HUES6 (cell line): ENCODE results near the gene C2orf92.
"Not testable (repeated sequence)": the region's sequence is repeated elsewhere in the genome, so short reads cannot be mapped to it uniquely, and the experiment has no call there.

Experiments used
- H3K27ac ChIP-seq: 2 replicates; pipeline ENCODE4 v1.7.0; 2013; ENCODE audit warnings: low read depth, mild to moderate bottlenecking, low read length, inconsistent platforms
- H3K27me3 ChIP-seq: 2 replicates; pipeline ENCODE4 v1.6.1; 2013; ENCODE audit warnings: low read length; ENCODE audit not compliant: control insufficient read depth, insufficient read depth
- H3K36me3 ChIP-seq: 2 replicates; pipeline ENCODE4 v1.6.1; 2013; ENCODE audit warnings: low read length; ENCODE audit not compliant: control insufficient read depth, insufficient read depth
- H3K4me1 ChIP-seq: 2 replicates; pipeline ENCODE4 v1.6.1; 2013; ENCODE audit warnings: low read length; ENCODE audit not compliant: control insufficient read depth, insufficient read depth
- H3K4me3 ChIP-seq: 2 replicates; pipeline ENCODE4 v1.5.1; 2013; ENCODE audit warnings: low read depth, low read length
- H3K9ac ChIP-seq: one replicate; pipeline ENCODE4 v1.6.1; 2013; ENCODE audit warnings: mild to moderate bottlenecking, low read length
- H3K9me3 ChIP-seq: 2 replicates; pipeline ENCODE4 v1.6.1; 2013; ENCODE audit warnings: low read depth, low read length; ENCODE audit not compliant: control insufficient read depth, insufficient read depth

Gene C2orf92

GRCh38 chr2:97673182-97673914 lies 3.8 kb downstream of the C2orf92 start:
- Histone ChIP-seq H3K4me1 (peaks cover 11% of the 10 kb centered on the region), H3K27me3 (no peaks in the 10 kb centered on the region), H3K27ac (no peak overlapping the region), H3K4me3 (no peak overlapping the region), H3K36me3 (no peaks in the 10 kb centered on the region), H3K9me3 (no peaks in the 10 kb centered on the region), H3K9ac (no peak overlapping the region)

- H3K4me3 ChIP-seq = no peak overlapping the region
- no peak overlapping the region for H3K9ac ChIP-seq
- no peaks in the 10 kb centered on the region for H3K9me3 ChIP-seq
- H3K4me1 ChIP-seq = peaks cover 11% of the 10 kb centered on the region
- H3K36me3 ChIP-seq = no peaks in the 10 kb centered on the region
- no peak overlapping the region for H3K27ac ChIP-seq
- H3K27me3 ChIP-seq = no peaks in the 10 kb centered on the region
These were observed 4.4 kb downstream of the C2orf92 start for GRCh38 chr2:97673915-97674283.

GRCh38 chr2:97675430-97676113 lies 6.1 kb downstream of the C2orf92 start:
- H3K9ac ChIP-seq = no peak overlapping the region
- H3K27me3 ChIP-seq = no peaks in the 10 kb centered on the region
- peaks cover 11% of the 10 kb centered on the region for H3K4me1 ChIP-seq
- no peaks in the 10 kb centered on the region; the same call in 1 of the 2 replicates for H3K9me3 ChIP-seq
- no peak overlapping the region for H3K27ac ChIP-seq
- no peak overlapping the region for H3K4me3 ChIP-seq
- no peaks in the 10 kb centered on the region for H3K36me3 ChIP-seq

- Histone ChIP-seq H3K27ac (no peak overlapping the region), H3K9ac (no peak overlapping the region), H3K9me3 (no peaks in the 10 kb centered on the region; the same call in 1 of the 2 replicates), H3K4me1 (peaks cover 11% of the 10 kb centered on the region), H3K36me3 (no peaks in the 10 kb centered on the region), H3K4me3 (no peak overlapping the region), H3K27me3 (no peaks in the 10 kb centered on the region)
These were observed 7.1 kb downstream of the C2orf92 start for GRCh38 chr2:97676620-97677019.

DNA sequence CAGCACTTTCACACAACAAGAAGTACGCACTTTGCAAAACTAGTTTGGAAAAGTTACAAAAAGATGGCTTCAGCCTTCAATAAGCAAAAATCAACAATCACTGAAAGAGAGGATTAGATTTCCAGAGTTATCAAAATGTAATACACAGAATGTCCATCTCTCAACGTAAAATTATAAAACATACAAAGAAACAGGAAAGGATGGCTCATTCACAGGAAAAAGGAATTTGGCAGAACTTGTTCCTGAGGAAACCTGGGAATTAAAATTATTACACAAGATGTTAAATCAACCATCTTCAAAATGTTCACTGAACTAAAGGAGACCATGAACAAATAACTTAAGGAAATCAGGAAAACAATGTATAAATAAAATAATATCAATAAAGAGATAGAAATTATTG lies 8.0 kb downstream of the C2orf92 start:
- Histone ChIP-seq H3K4me3 (no peak overlapping the region), H3K36me3 (no peaks in the 10 kb centered on the region), H3K27me3 (no peaks in the 10 kb centered on the region), H3K27ac (no peak overlapping the region), H3K9me3 (no peaks in the 10 kb centered on the region; the same call in 1 of the 2 replicates), H3K9ac (no peak overlapping the region), H3K4me1 (peaks cover 11% of the 10 kb centered on the region)

GRCh38 chr2:97678298-97678697 lies 8.8 kb downstream of the C2orf92 start:
- Histone ChIP-seq H3K36me3 (no peaks in the 10 kb centered on the region), H3K27me3 (no peaks in the 10 kb centered on the region), H3K4me1 (peaks cover 11% of the 10 kb centered on the region), H3K27ac (no peak overlapping the region), H3K9ac (no peak overlapping the region), H3K9me3 (no peaks in the 10 kb centered on the region; the same call in 1 of the 2 replicates), H3K4me3 (no peak overlapping the region)

DNA sequence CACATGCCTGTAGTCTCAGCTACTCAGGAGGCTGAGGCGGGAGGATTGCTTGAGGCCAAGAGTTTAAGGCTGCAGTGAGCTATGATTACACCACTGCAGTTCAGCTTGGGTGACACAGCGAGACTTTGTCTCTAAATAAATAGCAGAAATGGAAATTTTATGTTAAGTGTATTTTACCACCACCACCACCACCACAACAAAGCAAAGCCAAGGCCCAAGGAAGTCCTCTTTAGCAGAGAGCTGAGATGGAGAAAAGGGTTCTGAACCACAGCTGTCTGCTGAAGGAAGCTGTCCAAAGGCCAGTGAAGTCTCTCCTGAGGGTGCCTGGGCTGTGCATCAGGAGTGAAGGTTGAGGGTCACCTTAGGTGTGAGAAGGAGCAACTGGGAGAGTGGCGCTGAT lies 17.7 kb downstream of the C2orf92 start:
- not testable (repeated sequence) for H3K36me3 ChIP-seq, H3K9ac ChIP-seq, H3K9me3 ChIP-seq

DNA sequence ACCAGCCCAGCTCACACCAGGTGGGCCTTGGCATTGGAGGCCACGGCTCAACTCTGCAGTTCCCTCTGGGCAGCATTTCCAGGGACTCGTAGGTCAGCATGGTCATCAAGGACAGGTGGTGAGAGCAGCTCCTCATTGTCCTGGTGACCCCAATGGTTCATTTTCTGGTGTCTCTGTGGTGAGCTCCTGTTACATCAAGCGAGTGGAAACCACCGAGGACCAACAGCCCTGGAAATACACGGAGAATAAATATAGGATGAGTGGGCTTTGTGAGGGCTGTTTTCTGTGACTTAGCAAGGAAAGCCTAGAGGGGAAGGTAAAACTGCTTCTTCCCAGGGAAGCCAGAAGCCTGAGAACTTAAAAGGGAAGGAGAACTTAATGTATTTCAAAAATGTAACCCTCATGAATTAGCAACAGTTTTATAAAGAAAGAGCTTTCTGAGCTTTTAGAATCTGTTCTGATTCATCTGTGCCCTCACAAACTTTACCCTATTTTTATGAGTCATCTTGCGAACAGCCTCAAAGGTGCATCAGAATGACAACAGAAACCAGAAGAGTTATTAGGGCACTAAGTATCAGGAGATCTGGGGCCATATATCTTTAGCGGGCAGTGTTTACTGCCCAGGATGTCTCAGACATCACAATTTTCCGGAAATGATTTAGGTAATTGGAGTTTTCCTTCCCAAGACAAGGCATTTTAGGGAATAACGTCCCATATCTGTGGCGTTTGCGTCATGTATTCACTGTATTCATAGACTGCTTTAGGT lies 18.7 kb downstream of the C2orf92 start:
- no peaks in the 10 kb centered on the region for H3K27me3 ChIP-seq
- H3K9ac ChIP-seq = no peak overlapping the region
- H3K9me3 ChIP-seq = 0 out of 2 replicates have a peak, but pooled peaks cover 4% of the 10 kb centered on the region
- H3K4me3 ChIP-seq = no peak overlapping the region
- H3K27ac ChIP-seq = no peak overlapping the region
- no peaks in the 10 kb centered on the region for H3K36me3 ChIP-seq
- peaks cover 8% of the 10 kb centered on the region for H3K4me1 ChIP-seq

More for the DNA sequence above, 17.7 kb downstream of the C2orf92 start:
- not testable (repeated sequence) for H3K27me3 ChIP-seq, H3K4me1 ChIP-seq, H3K4me3 ChIP-seq, H3K27ac ChIP-seq

DNA sequence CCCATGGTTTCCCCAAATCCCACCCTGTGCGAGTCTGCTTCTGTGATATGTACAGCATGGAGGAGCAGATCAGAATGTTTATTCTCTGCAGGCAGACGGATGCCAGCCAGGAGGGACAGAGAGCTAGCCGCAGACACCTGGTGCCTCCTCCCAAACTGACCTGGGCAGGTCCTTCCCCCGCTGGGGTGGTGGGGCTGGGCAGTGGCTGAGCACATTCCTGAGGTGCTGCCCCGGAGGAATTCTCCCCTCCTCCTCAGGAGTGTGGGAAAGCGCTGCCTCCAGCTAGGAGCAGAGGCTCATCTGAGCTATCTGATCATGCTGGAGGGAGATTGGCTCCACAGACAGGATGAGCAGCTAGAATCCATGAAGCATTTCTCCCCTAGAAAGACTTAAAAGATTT lies 21.7 kb downstream of the C2orf92 start:
- Histone ChIP-seq H3K9ac (no peak overlapping the region), H3K4me1 (peaks cover 8% of the 10 kb centered on the region)

DNA sequence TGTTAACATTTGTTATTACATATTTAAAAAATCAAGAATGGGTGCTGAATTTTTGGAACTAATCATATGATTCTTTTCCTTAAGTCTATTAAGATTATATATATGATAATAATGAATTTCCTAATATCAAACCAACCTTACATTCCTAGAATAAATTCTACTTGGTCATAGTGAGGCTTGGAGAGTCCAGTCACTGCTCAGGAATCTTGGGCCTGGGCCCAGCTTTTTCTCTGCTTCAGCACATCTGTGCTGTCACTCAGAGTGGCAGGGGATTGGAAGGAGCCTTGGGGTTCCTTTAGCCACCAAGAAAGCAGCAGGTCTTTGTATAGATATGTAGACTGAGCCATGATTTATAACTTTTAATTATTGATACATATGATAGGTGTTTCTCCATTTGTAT lies 24.0 kb downstream of the C2orf92 start:
- no peaks in the 10 kb centered on the region for H3K36me3 ChIP-seq
- no peak overlapping the region for H3K9ac ChIP-seq
- no peaks in the 10 kb centered on the region for H3K27me3 ChIP-seq
- H3K4me3 ChIP-seq = no peak overlapping the region
- H3K9me3 ChIP-seq = no peaks in the 10 kb centered on the region
- H3K27ac ChIP-seq = no peak overlapping the region
- peaks cover 8% of the 10 kb centered on the region for H3K4me1 ChIP-seq

More for the DNA sequence above, 21.7 kb downstream of the C2orf92 start:
- H3K9me3 ChIP-seq = 0 out of 2 replicates have a peak, but pooled peaks cover under 1% of the 10 kb centered on the region
- no peak overlapping the region for H3K27ac ChIP-seq
- no peaks in the 10 kb centered on the region for H3K36me3 ChIP-seq
- no peak overlapping the region for H3K4me3 ChIP-seq
- H3K27me3 ChIP-seq = no peaks in the 10 kb centered on the region

- H3K27ac ChIP-seq = no peak overlapping the region
- H3K9me3 ChIP-seq = no peaks in the 10 kb centered on the region
- H3K9ac ChIP-seq = no peak overlapping the region
These were observed 26.2 kb downstream of the C2orf92 start for GRCh38 chr2:97695744-97696143.

More at GRCh38 chr2:97695744-97696143, 26.2 kb downstream of the C2orf92 start:
- H3K4me1 ChIP-seq = peaks cover 10% of the 10 kb centered on the region
- no peaks in the 10 kb centered on the region for H3K27me3 ChIP-seq
- H3K36me3 ChIP-seq = no peaks in the 10 kb centered on the region
- H3K4me3 ChIP-seq = no peak overlapping the region
